Measurements from ENCODE around the gene ESR1. TPM values are rescaled to one million over a fixed set of nuclear protein-coding genes. Genes with fewer than 3 reads are reported as not detected.
"Not testable (repeated sequence)": the region's sequence is repeated elsewhere in the genome, so short reads cannot be mapped to it uniquely, and the experiment has no call there.

Gene ESR1
- total RNA-seq, 4 donors from 2014 or later: 29.1 to 225 (median 141) TPM

DNA sequence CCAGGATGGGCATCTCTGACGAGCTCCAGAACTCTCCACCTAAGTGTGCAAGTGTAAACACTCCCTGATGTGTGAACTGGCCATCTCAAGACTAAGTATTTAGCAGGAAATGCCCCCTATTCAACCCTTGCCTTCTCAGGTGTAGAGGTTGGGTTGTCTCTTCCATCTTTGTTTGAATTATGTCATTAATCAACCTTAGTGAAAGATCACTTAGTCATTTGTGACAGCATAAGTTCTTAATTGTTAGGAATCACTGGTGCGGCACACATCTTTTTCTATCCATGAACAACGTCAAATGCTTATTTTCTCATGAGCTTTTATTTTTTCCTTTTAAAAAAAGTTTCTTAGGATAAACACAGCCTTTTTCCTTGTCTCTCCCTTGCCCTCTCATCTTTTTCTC is 151.6 kb downstream of the ESR1 start:
- H3K27ac ChIP-seq: no peak overlapping the region
- H3K36me3 ChIP-seq: no peaks in the 10 kb centered on the region
- no peak for TF ChIP-seq POLR2A (IDR thresholded peaks at IDR 0.05)
- TF ChIP-seq, protein P1, sequence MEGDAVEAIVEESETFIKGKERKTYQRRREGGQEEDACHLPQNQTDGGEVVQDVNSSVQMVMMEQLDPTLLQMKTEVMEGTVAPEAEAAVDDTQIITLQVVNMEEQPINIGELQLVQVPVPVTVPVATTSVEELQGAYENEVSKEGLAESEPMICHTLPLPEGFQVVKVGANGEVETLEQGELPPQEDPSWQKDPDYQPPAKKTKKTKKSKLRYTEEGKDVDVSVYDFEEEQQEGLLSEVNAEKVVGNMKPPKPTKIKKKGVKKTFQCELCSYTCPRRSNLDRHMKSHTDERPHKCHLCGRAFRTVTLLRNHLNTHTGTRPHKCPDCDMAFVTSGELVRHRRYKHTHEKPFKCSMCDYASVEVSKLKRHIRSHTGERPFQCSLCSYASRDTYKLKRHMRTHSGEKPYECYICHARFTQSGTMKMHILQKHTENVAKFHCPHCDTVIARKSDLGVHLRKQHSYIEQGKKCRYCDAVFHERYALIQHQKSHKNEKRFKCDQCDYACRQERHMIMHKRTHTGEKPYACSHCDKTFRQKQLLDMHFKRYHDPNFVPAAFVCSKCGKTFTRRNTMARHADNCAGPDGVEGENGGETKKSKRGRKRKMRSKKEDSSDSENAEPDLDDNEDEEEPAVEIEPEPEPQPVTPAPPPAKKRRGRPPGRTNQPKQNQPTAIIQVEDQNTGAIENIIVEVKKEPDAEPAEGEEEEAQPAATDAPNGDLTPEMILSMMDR (IDR thresholded peaks at IDR 0.05): no peak
- no peaks in the 10 kb centered on the region for H3K9me3 ChIP-seq
- H3K4me1 ChIP-seq: no peaks in the 10 kb centered on the region
- no peaks in the 10 kb centered on the region for H3K27me3 ChIP-seq
- DNase-seq: no peak
- no peak overlapping the region for H3K4me3 ChIP-seq
- intact Hi-C loops (cut with DNase I; ENCODE audit: low total_unique reads): no loop called here

GRCh38 chr6:151961809-151962208 is 154.3 kb downstream of the ESR1 start:
- intact Hi-C loops (cut with DNase I; ENCODE audit: low total_unique reads): no loop called here

DNA sequence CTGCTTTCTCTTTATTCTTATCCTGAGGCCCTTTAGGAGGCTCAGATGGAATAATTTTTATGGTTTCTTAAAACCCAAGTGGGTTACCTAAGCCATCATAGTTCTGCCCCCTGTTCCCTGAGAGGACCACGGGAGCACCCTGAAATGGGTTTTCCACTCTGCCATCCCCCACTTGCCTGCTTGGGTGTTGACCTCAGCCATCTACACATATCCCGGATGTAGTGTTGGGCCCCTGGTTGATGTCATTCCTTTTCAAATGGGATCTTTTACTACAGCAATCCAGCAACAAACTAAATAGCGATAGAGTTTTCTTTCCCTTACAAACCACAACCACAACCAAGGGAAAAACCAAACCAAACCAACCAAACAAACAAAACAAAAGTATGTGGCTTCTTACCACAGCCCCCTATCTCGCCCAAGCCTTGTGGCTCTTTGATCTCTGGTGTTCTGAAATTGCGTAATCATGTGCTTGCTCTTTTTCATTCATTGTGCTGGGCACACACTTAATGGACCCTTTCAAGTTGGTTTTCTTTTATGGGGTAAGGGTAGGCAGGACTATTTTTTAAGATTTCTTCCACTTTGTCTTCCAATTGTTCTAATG is 154.9 kb downstream of the ESR1 start:
- TF ChIP-seq, protein P1 (IDR thresholded peaks at IDR 0.05): no peak
- TF ChIP-seq POLR2A (IDR thresholded peaks at IDR 0.05): no peak
- Histone ChIP-seq H3K4me1 (no peaks in the 10 kb centered on the region), H3K36me3 (no peaks in the 10 kb centered on the region), H3K9me3 (no peaks in the 10 kb centered on the region), H3K4me3 (no peak overlapping the region), H3K27me3 (no peaks in the 10 kb centered on the region), H3K27ac (no peak overlapping the region)
- DNase-seq: no peak
- intact Hi-C loops (cut with DNase I; ENCODE audit: low total_unique reads): no loop called here

More at GRCh38 chr6:151961809-151962208, 154.3 kb downstream of the ESR1 start:
- Histone ChIP-seq H3K27me3 (no peaks in the 10 kb centered on the region), H3K9me3 (no peaks in the 10 kb centered on the region), H3K4me1 (no peaks in the 10 kb centered on the region), H3K27ac (no peak overlapping the region), H3K36me3 (no peaks in the 10 kb centered on the region), H3K4me3 (no peak overlapping the region)
- no peak for DNase-seq
- no peak for TF ChIP-seq POLR2A (IDR thresholded peaks at IDR 0.05)
- TF ChIP-seq, protein P1 (IDR thresholded peaks at IDR 0.05): no peak

DNA sequence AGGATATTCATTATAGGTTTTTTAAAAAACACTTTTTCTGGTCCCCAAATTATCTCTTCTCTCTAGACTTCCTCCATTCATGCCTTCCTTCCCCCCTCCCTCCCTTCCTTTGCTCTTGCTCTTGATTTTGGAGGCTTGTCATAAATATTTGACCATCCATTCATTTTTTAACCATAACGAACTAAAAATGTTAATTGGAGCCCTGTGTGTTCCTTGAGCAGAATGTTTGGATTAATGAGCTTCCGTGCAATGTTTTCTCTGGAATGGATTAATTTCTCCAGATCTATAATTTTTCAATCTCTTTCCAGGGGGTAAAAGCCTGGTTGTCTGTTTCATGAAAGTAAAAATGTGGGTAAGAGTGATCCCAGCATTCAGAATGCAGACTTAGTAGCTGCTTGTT is 155.5 kb downstream of the ESR1 start:
- no peak overlapping the region for H3K4me3 ChIP-seq
- H3K4me1 ChIP-seq: no peaks in the 10 kb centered on the region
- no peaks in the 10 kb centered on the region for H3K36me3 ChIP-seq
- DNase-seq: no peak
- intact Hi-C loops (cut with DNase I; ENCODE audit: low total_unique reads): no loop called here
- no peaks in the 10 kb centered on the region for H3K9me3 ChIP-seq
- no peak for TF ChIP-seq POLR2A (IDR thresholded peaks at IDR 0.05)
- TF ChIP-seq, protein P1 (IDR thresholded peaks at IDR 0.05): no peak
- peak overlapping the region in 1 of 2 donors; percentile 9 for H3K27ac ChIP-seq
- H3K27me3 ChIP-seq: no peaks in the 10 kb centered on the region

- intact Hi-C loops (cut with DNase I; ENCODE audit: low total_unique reads); DNase-seq; H3K4me1 ChIP-seq; H3K9me3 ChIP-seq; H3K36me3 ChIP-seq; H3K4me3 ChIP-seq; H3K27me3 ChIP-seq; H3K27ac ChIP-seq: not testable (repeated sequence)
These were observed 156.9 kb downstream of the ESR1 start for GRCh38 chr6:151964412-151964811.

All from uterus (tissue), 4 donors.